Kasumi-1 (cell line): ENCODE data around the gene SLC6A15.

Experiments
- DNase-seq, 2 experiments: peaks; one replicate each; lab custom pipeline; 2025; lab: John Stamatoyannopoulos, UW

Gene SLC6A15

DNA sequence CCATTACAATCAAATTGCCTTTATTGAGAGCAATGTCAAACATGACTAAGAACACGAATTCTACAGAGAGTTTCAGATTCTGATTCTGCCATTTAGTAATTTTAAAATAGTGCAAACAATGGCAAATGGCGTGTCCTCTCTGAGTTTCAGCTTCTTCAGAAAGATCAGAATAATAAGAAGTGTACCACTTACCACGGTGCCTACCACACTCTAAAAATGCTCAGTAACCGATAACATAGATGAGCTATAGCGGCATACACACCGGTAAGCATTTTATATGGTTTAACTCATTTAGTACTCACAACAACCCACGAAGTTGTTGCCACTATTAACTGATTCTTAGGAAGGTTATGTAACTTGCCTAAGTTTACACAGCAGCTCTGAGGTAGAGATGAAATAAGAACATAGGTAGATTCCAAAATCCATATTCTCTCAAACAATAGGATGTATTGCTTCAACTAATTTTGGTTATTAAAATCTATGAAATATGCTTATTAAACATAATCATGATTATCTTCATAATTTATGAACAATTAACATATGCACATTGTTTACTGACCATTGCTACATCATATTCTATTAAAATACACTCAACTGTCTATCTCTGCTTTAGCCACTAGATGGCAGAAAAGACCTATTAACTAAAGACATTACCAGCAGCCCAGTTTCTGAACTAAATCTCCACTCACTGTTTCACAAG is 38.3 kb downstream of the SLC6A15 start:
- peak; percentile 57 to 75 for DNase-seq

DNA sequence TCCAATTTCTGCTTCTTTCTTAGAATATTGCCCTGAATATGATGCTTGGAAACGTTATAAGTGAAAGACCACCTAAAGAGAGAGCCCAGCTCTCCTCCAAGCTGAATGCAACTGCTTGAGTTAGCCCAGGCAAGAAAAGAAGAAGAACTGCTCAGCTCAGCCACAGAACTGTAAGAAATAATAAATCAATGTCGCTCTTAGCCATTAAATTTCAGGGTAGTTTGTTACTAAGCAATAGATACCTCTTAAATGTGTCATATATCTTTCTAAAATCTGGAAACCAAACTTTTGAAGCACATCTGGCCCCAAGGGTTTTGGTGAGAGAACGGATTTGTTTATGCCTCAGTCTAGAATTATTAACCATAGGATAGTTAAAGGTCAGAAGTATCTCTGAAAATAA is 50.4 kb downstream of the SLC6A15 start:
- DNase-seq: no peak

DNA sequence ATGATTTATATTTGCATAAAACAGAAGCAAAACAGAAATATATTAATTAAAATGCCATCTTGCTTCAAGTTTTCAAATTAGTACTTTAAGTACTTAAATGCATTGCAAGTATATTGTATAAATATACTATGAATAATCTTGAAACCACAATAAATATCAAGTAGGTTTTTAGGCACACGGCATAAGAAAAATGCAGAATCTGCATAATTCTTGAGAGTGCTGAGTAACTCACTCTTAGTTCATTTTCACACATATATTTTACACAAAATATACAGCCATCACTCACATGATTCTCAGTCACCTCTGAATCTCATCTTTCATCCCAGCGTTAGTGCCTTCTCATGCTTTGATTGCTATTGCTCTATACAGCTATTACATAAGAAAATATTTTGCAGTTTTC is 51.9 kb downstream of the SLC6A15 start:
- no peak for DNase-seq

DNA sequence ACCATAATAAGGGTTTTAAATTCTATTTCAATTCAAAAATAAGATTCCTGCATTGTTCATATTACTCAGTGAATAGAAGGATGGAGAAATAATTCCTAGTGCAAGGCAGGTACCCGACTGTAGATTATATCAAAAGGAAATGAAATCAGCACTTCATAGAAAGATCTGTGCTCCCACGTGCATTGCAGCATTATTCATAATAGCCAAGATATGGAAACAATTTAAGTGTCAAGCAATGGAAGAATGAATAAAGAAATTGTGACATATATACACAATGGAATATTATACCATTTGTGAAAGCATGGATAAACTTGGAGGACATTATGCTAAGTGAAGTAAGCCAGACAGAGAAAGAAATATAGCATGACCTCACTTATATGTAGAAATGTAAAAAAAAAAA is 53.8 kb downstream of the SLC6A15 start:
- DNase-seq: no peak

DNA sequence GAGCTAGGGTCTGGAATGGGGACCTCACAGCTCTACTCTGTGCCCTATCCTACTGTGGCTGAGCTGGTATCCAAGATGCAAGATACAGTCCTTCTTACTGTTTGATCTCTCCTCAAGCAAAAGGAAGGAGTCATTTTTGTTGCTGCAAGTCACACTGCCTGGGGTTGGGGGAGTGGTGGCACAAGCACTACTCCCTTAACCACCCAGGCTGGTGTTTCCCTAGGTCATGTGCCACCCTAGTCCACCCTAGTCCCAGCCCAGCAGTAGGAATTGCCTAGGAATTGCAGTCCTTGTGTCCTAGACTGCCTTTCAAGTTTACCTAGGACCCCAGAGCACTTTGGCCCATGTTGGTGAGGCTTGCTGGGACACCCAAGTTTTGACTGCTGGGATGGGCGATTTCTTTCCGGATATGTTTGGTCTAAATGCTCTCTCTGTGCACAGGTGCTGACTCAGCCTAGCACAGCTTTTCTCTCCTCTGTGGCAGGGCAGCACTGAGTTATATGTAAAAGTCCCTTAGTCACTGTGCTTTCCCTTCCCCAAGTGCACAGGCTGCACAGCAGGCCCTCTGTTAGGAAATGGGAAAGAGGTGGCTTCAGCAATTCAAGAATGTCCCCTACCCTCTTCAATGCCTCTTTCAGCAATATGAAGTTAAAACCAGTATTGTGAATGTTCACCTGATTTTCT is 54.9 kb downstream of the SLC6A15 start:
- no peak for DNase-seq

DNA sequence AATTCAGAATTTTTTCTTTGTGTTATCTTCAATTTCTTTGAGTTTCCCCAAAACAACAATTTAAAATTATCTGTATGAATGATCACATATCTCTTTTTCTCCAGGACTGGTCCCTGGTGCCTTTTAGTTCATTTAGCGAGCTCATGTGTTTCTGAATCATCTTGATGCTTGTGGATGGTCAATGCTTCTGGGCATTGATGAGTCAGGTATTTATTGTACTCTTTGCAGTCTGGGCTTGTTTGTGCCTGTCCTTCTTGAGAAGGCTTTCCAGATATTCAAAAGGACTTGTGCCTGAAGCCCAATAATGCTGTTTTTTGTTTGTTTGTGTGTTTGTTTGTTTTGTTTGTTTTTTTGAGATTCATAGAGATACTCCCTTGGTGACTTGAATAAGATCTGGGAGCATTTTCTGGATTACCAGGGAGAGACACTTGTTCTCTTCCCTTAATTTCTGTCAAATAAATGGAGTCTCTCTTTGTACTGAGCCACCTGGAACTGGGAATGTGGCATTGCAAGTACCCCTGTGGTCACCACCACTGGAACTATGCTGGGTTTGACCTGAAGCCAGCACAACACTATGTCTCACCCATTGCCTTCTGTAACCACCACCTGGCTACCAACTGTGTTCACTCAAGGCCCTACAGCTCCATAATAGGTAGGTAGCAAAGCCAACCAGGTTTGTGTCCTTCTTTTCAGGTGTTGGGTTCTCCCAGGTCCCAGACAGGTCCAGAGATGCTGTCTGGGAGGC is 56.3 kb downstream of the SLC6A15 start:
- no peak for DNase-seq

DNA sequence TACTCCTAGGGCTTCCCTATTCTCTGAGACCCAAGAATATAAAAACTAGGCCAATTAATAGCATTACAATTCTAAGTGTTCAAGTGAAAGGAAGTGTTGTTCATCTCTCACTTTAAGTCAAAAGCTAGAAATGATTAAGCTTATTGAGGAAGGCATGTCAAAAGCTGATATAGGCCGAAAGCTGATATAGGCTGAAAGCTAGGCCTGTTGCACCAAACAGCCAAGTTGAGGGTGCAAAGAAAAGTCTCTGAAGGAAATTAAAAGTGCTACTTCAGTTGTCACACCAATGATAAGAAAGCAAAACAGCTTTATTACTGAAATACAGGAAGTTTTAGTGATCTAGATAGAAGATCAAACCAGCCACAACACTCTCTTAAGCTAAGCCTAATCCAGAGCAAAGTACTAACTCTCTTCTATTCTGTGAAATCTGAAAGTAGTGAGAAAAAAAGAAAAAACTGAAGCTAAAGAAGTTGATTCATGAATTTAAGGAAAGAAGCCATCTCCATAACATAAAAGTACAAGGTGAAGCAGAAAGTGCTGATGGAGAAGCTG is 68.9 kb downstream of the SLC6A15 start:
- DNase-seq: no peak

DNA sequence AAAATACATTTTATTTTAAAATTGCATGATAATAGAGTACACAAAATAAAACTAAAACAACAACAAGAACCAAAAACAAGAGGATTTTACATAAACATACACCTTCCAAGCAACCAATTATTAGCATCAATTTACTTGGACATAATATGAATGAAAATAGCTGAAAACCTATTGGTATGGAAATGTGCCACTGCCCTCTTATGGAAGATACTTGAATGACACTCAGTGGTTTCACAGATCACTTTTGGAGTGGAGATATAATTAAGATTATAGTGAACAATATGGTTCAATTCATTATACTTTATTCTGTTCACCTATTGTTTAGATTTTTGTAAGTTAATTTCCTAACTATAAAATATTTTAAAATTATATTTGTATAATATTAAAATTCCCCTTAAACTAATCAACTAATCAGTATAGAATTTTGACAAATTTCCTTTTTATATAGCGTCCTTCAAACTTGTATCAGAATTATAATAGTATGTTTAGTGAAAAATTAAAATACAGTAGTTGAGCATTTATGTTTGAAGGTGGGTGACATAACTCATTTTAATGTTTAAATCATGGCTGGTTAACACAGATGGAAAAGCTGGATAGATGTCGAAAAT is 70.1 kb downstream of the SLC6A15 start:
- DNase-seq: peak; percentile 66

DNA sequence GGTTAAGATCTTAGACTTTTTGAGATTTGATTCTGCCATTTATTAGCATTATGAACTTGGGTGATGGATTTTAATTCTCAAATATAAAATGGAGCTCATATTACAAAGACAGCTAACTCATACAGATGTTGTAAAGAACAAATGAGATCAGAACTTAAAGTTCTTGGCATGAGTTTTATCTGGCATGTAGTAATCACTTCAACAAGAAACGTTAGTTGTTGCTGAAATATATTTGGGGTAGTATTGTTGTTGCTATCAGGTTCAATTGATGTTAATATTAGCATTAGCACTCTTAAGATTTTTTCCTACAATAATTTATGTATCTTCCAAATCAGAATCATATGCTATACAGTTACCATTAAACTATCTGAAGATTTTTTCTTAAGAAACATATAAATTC is 71.0 kb downstream of the SLC6A15 start:
- DNase-seq: no peak

DNA sequence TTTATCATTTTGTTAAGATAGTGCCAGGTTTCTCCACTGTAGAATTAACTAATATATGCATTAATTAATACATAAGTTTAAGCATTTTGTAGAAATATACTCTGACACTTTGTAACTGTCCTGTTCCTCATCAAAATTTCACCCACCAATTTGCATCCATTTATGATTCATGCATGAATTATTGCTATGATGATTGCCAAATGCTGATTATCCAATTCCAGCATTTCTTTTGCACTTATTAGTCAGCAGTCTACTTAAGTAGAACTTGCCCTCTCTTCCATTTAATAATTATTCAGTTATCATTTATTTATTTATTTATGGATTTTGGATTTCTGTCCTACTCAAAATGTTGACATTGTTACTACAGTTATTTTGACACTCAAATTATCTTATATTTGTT is 72.2 kb downstream of the SLC6A15 start:
- no peak for DNase-seq

DNA sequence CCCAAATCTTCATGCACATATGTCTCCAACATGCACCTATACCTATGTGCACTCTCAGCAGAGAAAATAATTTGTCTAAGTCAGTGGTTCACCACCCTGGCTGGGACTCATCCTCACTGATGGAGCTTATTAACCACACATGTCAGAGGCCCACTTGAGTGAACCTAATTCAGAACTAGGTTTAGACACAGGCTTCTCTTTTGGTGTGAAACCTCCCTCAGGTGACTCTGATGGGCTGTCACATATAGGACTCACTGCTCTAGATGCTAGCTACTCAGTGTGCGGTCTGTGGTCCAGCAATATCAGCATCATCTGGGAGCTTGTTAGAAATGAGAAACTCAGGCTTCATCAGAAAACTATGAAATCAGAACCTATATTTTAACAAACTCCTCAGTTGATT is 85.7 kb downstream of the SLC6A15 start:
- no peak for DNase-seq

DNA sequence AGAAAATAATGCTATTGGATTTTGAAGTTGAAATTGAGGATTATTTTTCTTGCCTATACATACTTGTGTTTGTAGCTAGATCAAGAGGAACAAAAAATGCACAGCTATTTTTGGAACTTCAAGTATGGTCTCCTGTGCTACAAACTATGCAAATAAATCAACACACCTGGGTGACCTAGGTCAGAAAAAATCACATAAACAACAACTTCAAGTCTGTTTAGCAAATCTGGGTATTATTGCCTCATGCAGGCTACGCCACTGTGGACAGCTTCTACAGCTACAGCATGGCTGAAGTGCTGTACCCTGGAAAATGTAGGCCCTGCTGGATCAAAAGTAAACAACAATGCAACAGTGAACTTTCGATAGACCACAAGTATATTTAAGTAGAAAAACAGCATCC is 87.5 kb downstream of the SLC6A15 start:
- DNase-seq: no peak

DNA sequence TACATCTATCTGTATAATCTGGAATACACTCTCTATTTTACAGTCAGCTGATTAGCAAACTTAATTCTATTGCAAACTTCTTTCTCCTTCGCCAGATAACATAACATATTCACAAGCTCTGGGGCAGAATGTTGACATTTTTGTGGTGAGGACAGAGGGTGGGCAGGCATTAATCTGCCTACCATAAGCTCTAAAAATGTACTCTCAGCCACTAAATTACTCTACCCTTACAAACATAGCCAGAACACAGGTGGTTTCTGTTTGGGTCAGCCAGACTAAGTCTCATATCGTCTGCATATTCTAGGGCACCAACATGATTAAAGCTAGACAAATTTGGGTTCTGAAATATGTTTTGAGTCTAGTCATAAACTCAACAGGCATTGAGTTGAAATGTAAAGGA is 90.1 kb downstream of the SLC6A15 start:
- DNase-seq: no peak

DNA sequence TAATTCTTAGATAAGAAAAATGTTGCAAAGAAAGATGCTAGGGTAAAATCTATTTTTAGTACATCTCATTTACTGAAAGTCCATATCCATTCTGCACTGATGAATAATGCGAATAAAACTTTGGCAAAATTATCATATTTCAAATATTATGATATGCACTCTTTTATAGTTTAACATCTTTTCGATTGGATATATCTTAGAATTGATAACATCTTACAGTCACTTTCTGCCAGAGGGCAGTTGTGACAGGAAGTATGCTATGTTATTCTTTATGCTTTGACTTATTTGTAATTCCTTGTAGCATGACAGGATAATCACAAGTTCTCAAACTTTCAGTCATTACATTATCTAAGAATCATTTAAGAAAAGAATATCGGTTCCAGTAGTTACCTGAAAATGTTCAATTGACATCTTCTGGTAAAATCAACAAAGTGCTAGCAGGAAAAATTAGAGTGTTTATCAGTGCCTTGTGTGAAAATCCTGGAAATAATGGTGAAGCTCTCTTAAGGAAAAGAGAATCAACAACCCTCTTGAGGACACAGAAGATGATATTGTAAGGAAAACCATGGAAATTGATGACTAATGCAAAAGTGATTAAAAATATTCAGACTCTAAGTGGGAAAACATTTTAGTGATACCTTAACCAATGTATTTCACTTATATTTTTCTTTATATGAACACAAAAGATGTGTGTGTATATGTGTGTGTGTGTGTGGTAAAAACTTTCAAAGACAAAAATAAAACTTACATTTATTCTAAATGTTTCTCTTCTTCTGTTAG is 95.5 kb downstream of the SLC6A15 start:
- DNase-seq: no peak

DNA sequence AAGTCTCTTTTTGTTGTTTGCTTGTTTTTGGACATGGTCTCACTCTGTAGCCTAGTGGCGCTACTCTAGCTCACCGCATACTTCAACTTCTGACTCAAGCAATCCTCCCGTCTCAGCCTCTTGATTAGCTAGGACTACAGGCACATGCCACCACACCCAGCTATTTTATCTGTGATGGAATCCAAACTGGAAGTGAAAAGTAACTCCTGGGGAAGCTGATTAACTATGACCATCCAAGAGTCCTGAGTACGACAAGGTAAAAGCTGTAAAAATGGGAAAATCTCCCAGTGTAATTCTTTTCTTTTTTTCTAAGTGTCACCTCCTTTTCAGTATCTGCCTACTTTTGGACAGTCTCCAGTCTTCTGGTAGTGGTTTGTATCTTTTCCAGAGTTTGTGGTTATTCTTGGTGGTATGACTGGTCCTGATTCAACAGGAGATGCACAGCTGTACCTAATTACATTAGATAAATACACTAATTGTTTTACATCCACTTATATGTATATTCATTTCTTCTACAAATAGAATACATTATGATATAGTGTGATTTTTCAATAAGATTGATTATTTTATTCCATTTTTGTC is 97.8 kb downstream of the SLC6A15 start:
- no peak for DNase-seq

DNA sequence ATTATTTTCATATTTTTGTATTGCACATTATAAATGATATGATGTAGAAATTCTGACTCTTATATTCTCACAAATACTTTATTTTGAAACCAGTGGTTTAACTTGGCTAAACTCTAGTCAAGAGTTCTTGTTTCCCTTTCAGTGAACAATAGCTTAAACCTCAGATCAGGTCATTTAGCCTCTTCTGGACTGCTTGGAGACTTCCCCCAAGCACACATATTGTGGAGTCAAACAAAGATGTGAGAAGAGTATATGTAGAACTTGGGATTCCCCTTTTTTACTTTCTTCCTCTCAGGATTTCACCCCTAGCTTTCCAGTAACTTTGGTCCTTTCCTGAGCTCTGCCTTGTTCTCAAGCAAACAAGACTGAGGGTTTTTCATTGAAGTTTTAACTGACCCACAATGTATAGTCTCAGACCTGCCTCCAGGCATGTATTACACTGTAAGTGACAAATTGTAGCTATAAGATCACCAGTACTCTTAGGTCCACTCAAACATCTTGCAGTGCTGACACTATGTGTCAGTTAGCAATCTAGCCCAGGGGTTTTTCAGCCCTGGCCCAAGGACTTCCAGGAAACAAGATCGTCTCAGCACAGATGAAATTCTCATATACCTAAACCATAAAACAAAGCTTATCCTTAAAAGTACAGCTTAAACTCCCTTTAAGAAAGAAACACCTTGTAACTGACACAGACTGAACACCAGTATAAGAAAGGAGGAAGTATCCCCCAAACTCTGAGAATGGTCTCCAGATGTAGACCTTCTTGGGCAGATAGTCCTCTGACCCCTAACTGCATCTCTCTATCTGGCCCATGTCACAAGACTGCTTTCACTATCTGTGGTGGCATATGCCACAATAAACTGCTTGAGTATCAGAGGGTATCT is 98.6 kb downstream of the SLC6A15 start:
- no peak for DNase-seq

DNA sequence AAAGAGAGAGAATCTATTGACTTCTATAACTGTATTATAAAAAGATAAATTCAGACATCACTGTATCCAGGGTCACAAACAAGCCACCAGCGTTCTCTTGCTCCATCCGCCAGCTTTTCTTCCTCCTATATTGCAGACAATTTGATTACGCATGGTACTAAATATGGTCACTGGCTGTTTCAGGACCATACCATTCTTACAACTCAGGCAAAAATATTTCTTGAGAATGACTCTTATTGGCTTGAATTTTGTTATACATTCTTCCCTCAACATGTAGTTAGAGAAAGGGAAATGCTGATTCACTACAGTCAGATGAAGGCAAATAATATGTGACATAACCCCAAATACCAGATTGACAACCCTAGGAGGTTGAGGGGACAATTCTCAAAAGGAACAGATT is 101.3 kb downstream of the SLC6A15 start:
- no peak for DNase-seq

DNA sequence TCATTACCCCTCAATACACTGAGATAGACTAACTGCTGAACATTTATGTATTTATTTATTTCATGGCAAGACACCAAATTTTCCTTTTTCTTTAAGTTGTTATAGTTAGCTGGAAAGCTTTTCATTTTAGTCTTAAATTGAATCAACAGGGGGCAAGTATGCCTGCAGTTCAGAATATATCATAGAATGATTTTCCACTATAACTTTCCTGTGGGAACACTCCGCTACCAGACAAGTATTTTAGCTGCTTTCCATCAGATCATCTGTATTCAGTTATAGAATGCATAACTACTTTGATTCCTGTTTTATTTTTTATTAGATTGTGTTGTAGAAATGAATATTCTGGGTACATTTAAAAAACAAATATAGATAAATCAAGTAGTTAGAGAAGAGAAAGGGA is 102.0 kb downstream of the SLC6A15 start:
- DNase-seq: no peak
